DMS 273 (cell line): ENCODE results near the gene ZCCHC24.

Experiments used
- DNase-seq: peaks from one replicate; lab custom pipeline; 2025; ENCODE audit not compliant: unreplicated experiment; lab: John Stamatoyannopoulos, UW

Gene ZCCHC24

GRCh38 chr10:79372871-79373270 lies 72.6 kb downstream of the ZCCHC24 start:
- no peak for DNase-seq

GRCh38 chr10:79367426-79368189 lies 77.8 kb downstream of the ZCCHC24 start:
- DNase-seq = no peak

GRCh38 chr10:79361726-79362397 lies 83.6 kb downstream of the ZCCHC24 start:
- no peak for DNase-seq

GRCh38 chr10:79360499-79361342 lies 84.7 kb downstream of the ZCCHC24 start:
- DNase-seq = no peak

- no peak for DNase-seq
These were observed 85.5 kb downstream of the ZCCHC24 start for GRCh38 chr10:79359816-79360498.

GRCh38 chr10:79358811-79359210 lies 86.6 kb downstream of the ZCCHC24 start:
- no peak for DNase-seq

GRCh38 chr10:79357180-79357579 lies 88.2 kb downstream of the ZCCHC24 start:
- no peak for DNase-seq

- DNase-seq = no peak
These were observed 89.3 kb downstream of the ZCCHC24 start for GRCh38 chr10:79356104-79356503.

GRCh38 chr10:79355420-79356017 lies 89.9 kb downstream of the ZCCHC24 start:
- no peak for DNase-seq

GRCh38 chr10:79354615-79355014 lies 90.8 kb downstream of the ZCCHC24 start:
- DNase-seq = no peak

- DNase-seq = no peak
These were observed 91.3 kb downstream of the ZCCHC24 start for GRCh38 chr10:79354141-79354540.

GRCh38 chr10:79353726-79354125 lies 91.7 kb downstream of the ZCCHC24 start:
- no peak for DNase-seq

GRCh38 chr10:79353000-79353406 lies 92.4 kb downstream of the ZCCHC24 start:
- DNase-seq = no peak

GRCh38 chr10:79352035-79352877 lies 93.2 kb downstream of the ZCCHC24 start:
- no peak for DNase-seq

GRCh38 chr10:79351332-79351731 lies 94.1 kb downstream of the ZCCHC24 start:
- DNase-seq = no peak

- no peak for DNase-seq
These were observed 94.8 kb downstream of the ZCCHC24 start for GRCh38 chr10:79350407-79351154.

- DNase-seq = no peak
These were observed 95.5 kb downstream of the ZCCHC24 start for GRCh38 chr10:79349766-79350406.

GRCh38 chr10:79349072-79349491 lies 96.3 kb downstream of the ZCCHC24 start:
- DNase-seq = no peak

- DNase-seq = no peak
These were observed 96.8 kb downstream of the ZCCHC24 start for GRCh38 chr10:79348640-79348988.
